Osteocyte (in vitro differentiated cells): ENCODE data around the gene TTYH2. TPM values are rescaled to one million over a fixed set of nuclear protein-coding genes. Genes with fewer than 3 reads are reported as not detected.

Experiments
- DNase-seq: peaks from one replicate; pipeline ENCODE4 v3.0.0; 2021; ENCODE audit warnings: mixed read lengths; ENCODE audit not compliant: unreplicated experiment; ENCODE audit errors: extremely low spot score
- H3K27ac Mint-ChIP-seq: one replicate; pipeline ENCODE4 v1.8.0; 2021; ENCODE audit warnings: mild to moderate bottlenecking, mixed read lengths; ENCODE audit not compliant: unreplicated experiment
- H3K27me3 Mint-ChIP-seq: one replicate; pipeline ENCODE4 v1.8.0; 2021; ENCODE audit warnings: mixed read lengths; ENCODE audit not compliant: unreplicated experiment
- H3K36me3 Mint-ChIP-seq: one replicate; pipeline ENCODE4 v1.8.0; 2021; ENCODE audit warnings: mixed read lengths; ENCODE audit not compliant: unreplicated experiment
- H3K4me1 Mint-ChIP-seq: one replicate; pipeline ENCODE4 v1.8.0; 2021; ENCODE audit warnings: mixed read lengths; ENCODE audit not compliant: unreplicated experiment
- H3K4me3 Mint-ChIP-seq: one replicate; pipeline ENCODE4 v1.8.0; 2021; ENCODE audit warnings: mild to moderate bottlenecking, moderate library complexity, mixed read lengths; ENCODE audit not compliant: unreplicated experiment
- H3K9me3 Mint-ChIP-seq: one replicate; pipeline ENCODE4 v1.8.0; 2021; ENCODE audit warnings: mixed read lengths; ENCODE audit not compliant: unreplicated experiment
- CTCF ChIP-seq: fragments of 200-600 bp; sonication (generic); IDR thresholded peaks from 2 replicates; pipeline ENCODE4 v1.5.0; 2021; ENCODE audit warnings: antibody characterized with exemption, mild to moderate bottlenecking, moderate library complexity
- total RNA-seq: library from RNA; stranded (reverse); gene quantifications from 2 replicates; pipeline ENCODE4 v1.2.1, GENCODE V29; 2021

Gene TTYH2
- total RNA-seq, 1 donor from 2014 or later, result 1.8 TPM

DNA sequence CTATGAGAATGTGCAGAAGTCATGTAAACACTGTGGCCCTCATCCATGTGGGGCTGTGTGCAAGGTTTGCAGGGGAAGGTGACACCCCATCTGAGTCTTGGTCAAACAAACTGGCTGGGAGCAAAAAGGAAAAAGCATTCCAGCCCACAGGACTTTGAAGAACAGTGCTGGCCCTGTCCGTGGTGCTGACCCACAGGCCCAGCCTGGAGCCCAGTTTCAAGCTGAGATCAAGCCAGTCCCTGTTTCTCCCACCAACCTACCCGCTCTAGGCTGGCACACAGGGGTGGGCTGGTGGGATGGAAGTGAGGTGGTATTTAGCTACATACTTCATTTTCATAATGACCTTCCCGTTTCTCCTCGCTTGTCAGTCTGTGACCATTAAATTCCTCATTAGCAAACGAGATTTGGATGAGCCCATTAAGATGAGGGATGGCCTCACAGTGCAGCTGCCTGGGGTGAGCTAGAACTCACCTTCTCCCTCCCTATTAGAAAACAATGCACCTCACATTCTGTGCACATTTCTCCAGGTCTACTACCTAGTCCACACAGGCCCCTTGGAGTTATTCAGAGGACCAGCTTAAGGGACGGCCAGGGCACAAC lies 22.5 kb upstream of the TTYH2 start:
- Mint-ChIP-seq H3K36me3 (no peaks in the 10 kb centered on the region), H3K27ac (no peak overlapping the region), H3K4me3 (no peak overlapping the region), H3K4me1 (peaks cover 2% of the 10 kb centered on the region), H3K27me3 (peaks cover 27% of the 10 kb centered on the region), H3K9me3 (no peaks in the 10 kb centered on the region)
- TF ChIP-seq CTCF, result no peak
- DNase-seq, result no peak

DNA sequence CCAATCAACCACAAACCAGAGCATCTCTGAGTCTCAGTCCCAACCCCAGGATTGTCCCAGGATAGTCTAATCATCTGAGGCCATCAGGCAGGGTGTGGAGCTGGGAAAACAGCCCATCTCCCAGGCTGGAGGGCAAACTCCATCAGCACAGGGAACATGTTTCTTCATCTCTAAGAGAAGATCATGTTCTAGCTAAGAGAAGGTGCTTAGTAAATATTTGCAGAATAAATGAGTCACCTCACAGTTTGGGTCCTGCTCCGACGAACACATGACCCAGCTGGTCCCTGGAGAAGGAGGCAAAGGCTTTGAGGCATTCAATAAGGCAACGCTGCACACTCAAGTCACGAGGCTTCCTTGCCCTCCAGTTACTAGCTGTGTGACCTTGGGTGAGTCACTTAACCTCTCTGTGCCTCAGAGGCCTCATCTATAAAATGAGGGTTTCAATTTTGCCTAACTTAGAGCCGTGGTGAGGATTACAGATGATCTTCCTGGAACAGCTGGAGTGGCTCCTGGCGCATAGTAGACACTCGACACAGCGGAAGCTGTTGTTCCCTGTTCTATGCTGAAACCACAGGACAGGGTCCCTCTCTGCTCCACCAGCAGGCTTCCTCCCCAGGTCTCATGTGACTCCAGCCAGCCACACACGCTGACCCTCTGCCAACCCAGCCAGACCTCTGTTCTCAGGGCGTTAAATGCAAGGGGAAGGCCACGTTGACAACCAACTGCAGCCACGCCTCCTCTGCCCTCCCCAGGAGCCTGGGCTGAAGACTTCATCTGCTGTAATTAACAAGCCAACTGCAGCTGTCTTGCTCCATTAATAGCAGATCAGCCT lies 20.2 kb upstream of the TTYH2 start:
- Mint-ChIP-seq H3K27ac (no peak overlapping the region), H3K27me3 (peaks cover 33% of the 10 kb centered on the region), H3K36me3 (no peaks in the 10 kb centered on the region), H3K9me3 (no peaks in the 10 kb centered on the region), H3K4me1 (peaks cover 2% of the 10 kb centered on the region), H3K4me3 (no peak overlapping the region)
- no peak for TF ChIP-seq CTCF
- no peak for DNase-seq

- Mint-ChIP-seq H3K36me3 (no peaks in the 10 kb centered on the region), H3K27ac (no peak overlapping the region), H3K4me1 (peaks cover 5% of the 10 kb centered on the region), H3K9me3 (no peaks in the 10 kb centered on the region), H3K27me3 (peaks cover 29% of the 10 kb centered on the region), H3K4me3 (no peak overlapping the region)
- TF ChIP-seq CTCF, result no peak
- DNase-seq, result no peak
Observed at GRCh38 chr17:74194682-74195081, 18.7 kb upstream of the TTYH2 start.

- Mint-ChIP-seq H3K9me3 (no peaks in the 10 kb centered on the region), H3K36me3 (no peaks in the 10 kb centered on the region), H3K4me3 (no peak overlapping the region), H3K27ac (no peak overlapping the region), H3K27me3 (peaks cover 36% of the 10 kb centered on the region), H3K4me1 (peaks cover 7% of the 10 kb centered on the region)
- TF ChIP-seq CTCF, result no peak
- no peak for DNase-seq
Observed at GRCh38 chr17:74196541-74197317, 16.6 kb upstream of the TTYH2 start.

GRCh38 chr17:74197801-74198200 lies 15.6 kb upstream of the TTYH2 start:
- Mint-ChIP-seq H3K27ac (no peak overlapping the region), H3K4me3 (no peak overlapping the region), H3K36me3 (no peaks in the 10 kb centered on the region), H3K4me1 (peaks cover 5% of the 10 kb centered on the region), H3K9me3 (no peaks in the 10 kb centered on the region), H3K27me3 (peaks cover 35% of the 10 kb centered on the region)
- DNase-seq, result no peak
- no peak for TF ChIP-seq CTCF
